Astrocyte of the spinal cord (primary cell): ENCODE data around the gene GPA33.

Experiments
- DNase-seq: peaks from one replicate; pipeline ENCODE4 v3.0.0; 2011; ENCODE audit warnings: low read depth, low spot score
- H3K4me3 ChIP-seq: 2 replicates; pipeline ENCODE4 v1.5.1; 2011; ENCODE audit warnings: low read depth, mild to moderate bottlenecking, low read length, moderate library complexity
- in situ Hi-C: cut with HindIII; loops from 2 replicates; pipeline ENCODE4 v1.10.0; 2017; ENCODE audit warnings: low sequenced_read_pairs
- TF ChIP-seq, protein P1 (sequence below): IDR thresholded peaks from 2 replicates; pipeline ENCODE4 v1.5.1; 2012; ENCODE audit warnings: low read depth, mild to moderate bottlenecking, low read length, inconsistent platforms

GPA33 gene

GRCh38 chr1:167111868-167112709 is 21.9 kb upstream of the GPA33 start:
- DNase-seq = no peak
- TF ChIP-seq, protein P1, sequence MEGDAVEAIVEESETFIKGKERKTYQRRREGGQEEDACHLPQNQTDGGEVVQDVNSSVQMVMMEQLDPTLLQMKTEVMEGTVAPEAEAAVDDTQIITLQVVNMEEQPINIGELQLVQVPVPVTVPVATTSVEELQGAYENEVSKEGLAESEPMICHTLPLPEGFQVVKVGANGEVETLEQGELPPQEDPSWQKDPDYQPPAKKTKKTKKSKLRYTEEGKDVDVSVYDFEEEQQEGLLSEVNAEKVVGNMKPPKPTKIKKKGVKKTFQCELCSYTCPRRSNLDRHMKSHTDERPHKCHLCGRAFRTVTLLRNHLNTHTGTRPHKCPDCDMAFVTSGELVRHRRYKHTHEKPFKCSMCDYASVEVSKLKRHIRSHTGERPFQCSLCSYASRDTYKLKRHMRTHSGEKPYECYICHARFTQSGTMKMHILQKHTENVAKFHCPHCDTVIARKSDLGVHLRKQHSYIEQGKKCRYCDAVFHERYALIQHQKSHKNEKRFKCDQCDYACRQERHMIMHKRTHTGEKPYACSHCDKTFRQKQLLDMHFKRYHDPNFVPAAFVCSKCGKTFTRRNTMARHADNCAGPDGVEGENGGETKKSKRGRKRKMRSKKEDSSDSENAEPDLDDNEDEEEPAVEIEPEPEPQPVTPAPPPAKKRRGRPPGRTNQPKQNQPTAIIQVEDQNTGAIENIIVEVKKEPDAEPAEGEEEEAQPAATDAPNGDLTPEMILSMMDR = no peak
- in situ Hi-C loops = no loop called here
- H3K4me3 ChIP-seq = no peak overlapping the region

GRCh38 chr1:167110586-167110985 is 20.4 kb upstream of the GPA33 start:
- in situ Hi-C loops = no loop called here
- no peak for DNase-seq
- H3K4me3 ChIP-seq = no peak overlapping the region
- TF ChIP-seq, protein P1 = no peak

GRCh38 chr1:167109125-167109524 is 18.9 kb upstream of the GPA33 start:
- in situ Hi-C loops = no loop called here
- no peak for DNase-seq
- TF ChIP-seq, protein P1 = no peak
- no peak overlapping the region for H3K4me3 ChIP-seq

GRCh38 chr1:167107456-167107855 is 17.3 kb upstream of the GPA33 start:
- in situ Hi-C loops = no loop called here
- DNase-seq = peak; percentile 38

GRCh38 chr1:167106119-167106461 is 15.9 kb upstream of the GPA33 start:
- in situ Hi-C loops = no loop called here

More at GRCh38 chr1:167107456-167107855, 17.3 kb upstream of the GPA33 start:
- H3K4me3 ChIP-seq = no peak overlapping the region
- TF ChIP-seq, protein P1 = no peak

GRCh38 chr1:167105271-167106118 is 15.3 kb upstream of the GPA33 start:
- H3K4me3 ChIP-seq = no peak overlapping the region
- TF ChIP-seq, protein P1 = no peak
- in situ Hi-C loops = no loop called here
- DNase-seq = peak; percentile 4

More at GRCh38 chr1:167106119-167106461, 15.9 kb upstream of the GPA33 start:
- TF ChIP-seq, protein P1 = no peak
- no peak overlapping the region for H3K4me3 ChIP-seq
- no peak for DNase-seq
